ENCODE data around the gene CENPN. TPM values are rescaled to one million over a fixed set of nuclear protein-coding genes. Genes with fewer than 3 reads are reported as not detected.

The CENPN gene
- total and polyA plus RNA-seq, 10 of the 15 experiments (the other 5 are each of a cell fraction or from before 2014, with no cell fraction given) = 39.8 to 143 (median 66.8) TPM

- TF ChIP-seq ZNF687 (IDR thresholded peaks at IDR 0.05) = peak; percentile 77
- peak; percentile 68 for TF ChIP-seq SP1 (IDR thresholded peaks at IDR 0.05; ENCODE audit: low read depth, low read length)
- TF ChIP-seq ZBTB11 (CRISPR knock-in tag; IDR thresholded peaks at IDR 0.05) = peak; percentile 81
- TF ChIP-seq IKZF2 (IDR thresholded peaks at IDR 0.05) = no peak
- no peak for TF ChIP-seq PRDM15 (CRISPR knock-in tag; IDR thresholded peaks at IDR 0.05)
- TF ChIP-seq MTA2 (IDR thresholded peaks at IDR 0.05; ENCODE audit: low read depth) = 0 out of 2 replicates have a peak, but pooled peaks have one; percentile 25
- TF ChIP-seq POU2F2 (IDR thresholded peaks at IDR 0.05; ENCODE audit: borderline replicate concordance, low read depth, low read length) = peak; percentile 29; the same call in 1 of the 3 replicates
- TF ChIP-seq, protein P1, sequence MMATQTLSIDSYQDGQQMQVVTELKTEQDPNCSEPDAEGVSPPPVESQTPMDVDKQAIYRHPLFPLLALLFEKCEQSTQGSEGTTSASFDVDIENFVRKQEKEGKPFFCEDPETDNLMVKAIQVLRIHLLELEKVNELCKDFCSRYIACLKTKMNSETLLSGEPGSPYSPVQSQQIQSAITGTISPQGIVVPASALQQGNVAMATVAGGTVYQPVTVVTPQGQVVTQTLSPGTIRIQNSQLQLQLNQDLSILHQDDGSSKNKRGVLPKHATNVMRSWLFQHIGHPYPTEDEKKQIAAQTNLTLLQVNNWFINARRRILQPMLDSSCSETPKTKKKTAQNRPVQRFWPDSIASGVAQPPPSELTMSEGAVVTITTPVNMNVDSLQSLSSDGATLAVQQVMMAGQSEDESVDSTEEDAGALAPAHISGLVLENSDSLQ (IDR thresholded peaks at IDR 0.05) = peak; percentile 32; the same call in 1 of the 2 replicates
- TF ChIP-seq RELA (IDR thresholded peaks at IDR 0.05; ENCODE audit: borderline replicate concordance, partially characterized antibody) = peak; percentile 24
- no peak for TF ChIP-seq NFXL1 (IDR thresholded peaks at IDR 0.05; ENCODE audit: borderline replicate concordance)
- TF ChIP-seq, protein P2, sequence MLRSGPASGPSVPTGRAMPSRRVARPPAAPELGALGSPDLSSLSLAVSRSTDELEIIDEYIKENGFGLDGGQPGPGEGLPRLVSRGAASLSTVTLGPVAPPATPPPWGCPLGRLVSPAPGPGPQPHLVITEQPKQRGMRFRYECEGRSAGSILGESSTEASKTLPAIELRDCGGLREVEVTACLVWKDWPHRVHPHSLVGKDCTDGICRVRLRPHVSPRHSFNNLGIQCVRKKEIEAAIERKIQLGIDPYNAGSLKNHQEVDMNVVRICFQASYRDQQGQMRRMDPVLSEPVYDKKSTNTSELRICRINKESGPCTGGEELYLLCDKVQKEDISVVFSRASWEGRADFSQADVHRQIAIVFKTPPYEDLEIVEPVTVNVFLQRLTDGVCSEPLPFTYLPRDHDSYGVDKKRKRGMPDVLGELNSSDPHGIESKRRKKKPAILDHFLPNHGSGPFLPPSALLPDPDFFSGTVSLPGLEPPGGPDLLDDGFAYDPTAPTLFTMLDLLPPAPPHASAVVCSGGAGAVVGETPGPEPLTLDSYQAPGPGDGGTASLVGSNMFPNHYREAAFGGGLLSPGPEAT (IDR thresholded peaks at IDR 0.05; ENCODE audit: low read depth) = peak; percentile 66
- no peak; the same call in 1 of the 2 replicates for TF ChIP-seq ZNF217 (IDR thresholded peaks at IDR 0.05)
- TF ChIP-seq GATAD2B (conservative IDR thresholded peaks at IDR 0.05; ENCODE audit: low read depth) = peak; percentile 96
- 0 out of 2 replicates have a peak, but pooled peaks have one; percentile 61 for TF ChIP-seq RB1 (IDR thresholded peaks at IDR 0.05; ENCODE audit: borderline replicate concordance)
Observed at GRCh38 chr16:81077076-81077940, 70.3 kb downstream of the CENPN start, which contains the start of gene C16orf46 (continued).

Data from GM12878 (cell line).